ENCODE measurements around the gene LPCAT1.
A peak's percentile ranks its signal among the peaks of the same experiment; 100 is the strongest.
"Not testable (repeated sequence)": the region's sequence is repeated elsewhere in the genome, so short reads cannot be mapped to it uniquely, and the experiment has no call there.

Gene LPCAT1

GRCh38 chr5:1437876-1438559 is 85.7 kb downstream of the LPCAT1 start:
- DNase-seq: no peak

- DNase-seq: peak; percentile 14
These were observed 86.4 kb downstream of the LPCAT1 start for GRCh38 chr5:1437226-1437829.

GRCh38 chr5:1436681-1437080 is 87.1 kb downstream of the LPCAT1 start:
- DNase-seq: no peak

- DNase-seq: no peak
These were observed 87.7 kb downstream of the LPCAT1 start for GRCh38 chr5:1436036-1436435.

GRCh38 chr5:1435369-1435768 is 88.4 kb downstream of the LPCAT1 start:
- DNase-seq: no peak

- DNase-seq: no peak
These were observed 91.5 kb downstream of the LPCAT1 start for GRCh38 chr5:1432296-1432695.

- no peak for DNase-seq
These were observed 91.9 kb downstream of the LPCAT1 start for GRCh38 chr5:1431896-1432295.

GRCh38 chr5:1431021-1431811 is 92.5 kb downstream of the LPCAT1 start:
- DNase-seq: no peak

- DNase-seq: no peak
These were observed 93.5 kb downstream of the LPCAT1 start for GRCh38 chr5:1430121-1430795.

GRCh38 chr5:1429496-1429895 is 94.3 kb downstream of the LPCAT1 start:
- DNase-seq: no peak

- no peak for DNase-seq
These were observed 94.7 kb downstream of the LPCAT1 start for GRCh38 chr5:1429066-1429465.

GRCh38 chr5:1428107-1428506 is 95.7 kb downstream of the LPCAT1 start:
- no peak for DNase-seq

- no peak for DNase-seq
These were observed 99.0 kb downstream of the LPCAT1 start for GRCh38 chr5:1424716-1425115.

GRCh38 chr5:1423901-1424603 is 99.7 kb downstream of the LPCAT1 start:
- DNase-seq: no peak

GRCh38 chr5:1422522-1422921 is 101.2 kb downstream of the LPCAT1 start:
- not testable (repeated sequence) for DNase-seq

GRCh38 chr5:1421521-1422341 is 102.0 kb downstream of the LPCAT1 start:
- DNase-seq: no peak

GRCh38 chr5:1420211-1421195 is 103.3 kb downstream of the LPCAT1 start:
- DNase-seq: no peak

GRCh38 chr5:1419476-1420210 is 104.1 kb downstream of the LPCAT1 start:
- DNase-seq: no peak

- DNase-seq: no peak
These were observed 104.9 kb downstream of the LPCAT1 start for GRCh38 chr5:1418921-1419280.

Measured in NCI-H1436 (cell line).